Keratinocyte (primary cell): ENCODE data around the gene GDAP1L1. TPM values are rescaled to one million over a fixed set of nuclear protein-coding genes. Genes with fewer than 3 reads are reported as not detected.

Experiments
- DNase-seq: peaks from one replicate; pipeline ENCODE4 v3.0.0-alpha.2; 2011; ENCODE audit warnings: low read depth, missing footprints, low spot score
- FAIRE-seq: peaks from 2 replicates; lab custom pipeline; 2011; peaks lifted over from hg19 to GRCh38; lab: Jason Lieb, UNC
- H2AFZ ChIP-seq: 2 replicates; pipeline ENCODE4 v1.6.0; 2012; ENCODE audit warnings: low read length, control low read depth, inconsistent platforms; ENCODE audit not compliant: control insufficient read depth
- H3K27ac ChIP-seq: 2 replicates; pipeline ENCODE4 v1.5.1; 2011; ENCODE audit warnings: low read length; ENCODE audit not compliant: control insufficient read depth, insufficient read depth
- H3K27me3 ChIP-seq: 3 replicates; pipeline ENCODE4 v1.6.0; 2011; ENCODE audit warnings: low read length; ENCODE audit not compliant: control insufficient read depth, insufficient read depth; ENCODE audit errors: extremely low read depth
- H3K36me3 ChIP-seq, 2 experiments: 2 replicates in 1 of 2; 3 replicates in 1 of 2; pipeline ENCODE4 v1.5.1; 2011; ENCODE audit warnings: low read length in 2 of 2, mild to moderate bottlenecking in 1 of 2; ENCODE audit not compliant: control insufficient read depth in 2 of 2, insufficient read depth in 2 of 2; ENCODE audit errors: extremely low read depth in 1 of 2
- H3K4me1 ChIP-seq: 3 replicates; pipeline ENCODE4 v1.5.1; 2011; ENCODE audit warnings: low read length; ENCODE audit not compliant: control insufficient read depth, insufficient read depth; ENCODE audit errors: extremely low read depth
- H3K4me2 ChIP-seq: 3 replicates; pipeline ENCODE4 v1.6.0; 2011; ENCODE audit warnings: low read depth, low read length; ENCODE audit not compliant: control insufficient read depth, insufficient read depth; ENCODE audit errors: extremely low read depth
- H3K4me3 ChIP-seq, 3 experiments: fragments of 200-600 bp in 1 of 3; sonication (generic) in 1 of 3; 2 replicates in 2 of 3; 3 replicates in 1 of 3; pipeline ENCODE4 v1.5.1; 2011 to 2016; ENCODE audit warnings: low read length in 3 of 3, mild to moderate bottlenecking in 3 of 3, control low read depth in 2 of 3, inconsistent platforms in 1 of 3, low read depth in 1 of 3, mixed read lengths in 1 of 3, mixed run types in 1 of 3, moderate library complexity in 1 of 3; ENCODE audit not compliant: control insufficient read depth in 2 of 3, insufficient read depth in 2 of 3; ENCODE audit errors: extremely low read depth in 1 of 3
- H3K79me2 ChIP-seq: 2 replicates; pipeline ENCODE4 v1.6.0; 2012; ENCODE audit warnings: low read length; ENCODE audit not compliant: control insufficient read depth, insufficient read depth
- H3K9ac ChIP-seq: 3 replicates; pipeline ENCODE4 v1.6.0; 2011; ENCODE audit warnings: low read length; ENCODE audit not compliant: control insufficient read depth, insufficient read depth; ENCODE audit errors: extremely low read depth
- H3K9me1 ChIP-seq: 3 replicates; pipeline ENCODE4 v1.6.0; 2011; ENCODE audit warnings: low read length; ENCODE audit not compliant: control insufficient read depth, insufficient read depth; ENCODE audit errors: extremely low read depth
- H3K9me3 ChIP-seq: 2 replicates; pipeline ENCODE4 v1.5.1; 2012; ENCODE audit warnings: low read depth, low read length; ENCODE audit not compliant: control insufficient read depth
- H4K20me1 ChIP-seq: 3 replicates; pipeline ENCODE4 v1.6.0; 2011; ENCODE audit warnings: low read length; ENCODE audit not compliant: control insufficient read depth, insufficient read depth; ENCODE audit errors: extremely low read depth
- CTCF ChIP-seq, 3 experiments: IDR thresholded peaks in 1 of 3; conservative IDR thresholded peaks in 1 of 3; optimal IDR thresholded peaks in 1 of 3; 2 replicates in 2 of 3; 3 replicates in 1 of 3; pipeline versions ENCODE3 to v1.5.1; 2011; ENCODE audit warnings: low read length in 3 of 3, mild to moderate bottlenecking in 3 of 3, moderate library complexity in 2 of 3, control low read depth in 1 of 3, inconsistent platforms in 1 of 3; ENCODE audit not compliant: insufficient read depth in 2 of 3; ENCODE audit errors: extremely low read depth in 1 of 3
- EZH2 ChIP-seq: IDR thresholded peaks from one replicate; pipeline ENCODE4 v1.6.1; 2012; ENCODE audit warnings: inconsistent platforms, mild to moderate bottlenecking, low read length, moderate library complexity
- dilution Hi-C: fragments of 300-500 bp; cut with MboI; formaldehyde crosslinking; loops from one replicate; pipeline ENCODE4 v1.7.0; 2020; ENCODE audit warnings: low sequenced_read_pairs; ENCODE audit not compliant: extremely low pct_ligation_motif_present
- polyA plus RNA-seq, 5 experiments: library from polyadenylated mRNA; depleted of rRNA in 3 of 5; stranded (reverse) in 3 of 5; stranded (forward) in 1 of 5; unstranded in 1 of 5; fragments of >200 nt; gene quantifications; 1 replicate in 1 of 5; 2 replicates in 3 of 5; 3 replicates in 1 of 5; pipeline versions ENCODE4 v1.2.1 to v1.2.3, GENCODE V29; 2011 to 2012; ENCODE audit warnings: missing spikeins in 2 of 5, low read depth in 1 of 5, low replicate concordance in 1 of 5

Gene GDAP1L1
- polyA plus RNA-seq, 1 donor (not counting 4 experiments of a cell fraction or from before 2014, with no cell fraction given): not detected

DNA sequence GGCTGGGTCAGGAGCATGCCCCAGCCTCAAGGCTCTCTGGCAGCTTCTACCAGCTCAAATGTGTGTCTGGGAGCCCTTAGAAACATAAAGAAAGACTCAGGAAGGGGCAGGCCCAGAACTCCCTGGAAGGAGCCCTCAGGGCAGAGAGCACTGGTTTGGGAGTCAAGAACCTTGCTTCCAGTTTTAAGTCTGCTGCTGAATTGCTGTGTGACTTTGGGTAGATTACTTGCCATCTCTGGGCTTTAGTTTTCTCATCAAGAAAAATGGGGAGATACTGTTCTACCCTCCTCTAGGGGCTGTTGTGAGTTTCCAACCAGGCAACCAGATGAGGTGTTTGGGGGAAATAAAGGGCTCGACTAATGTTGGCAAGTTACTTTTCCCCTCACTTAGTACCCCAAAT lies 8.8 kb downstream of the GDAP1L1 start:
- no peaks in the 10 kb centered on the region for H3K9me3 ChIP-seq
- H2AFZ ChIP-seq: no peak overlapping the region
- H3K4me2 ChIP-seq: no peak overlapping the region
- no peaks in the 10 kb centered on the region for H3K27me3 ChIP-seq
- H3K27ac ChIP-seq: no peak overlapping the region
- FAIRE-seq (no peak), DNase-seq (no peak)
- no peaks in the 10 kb centered on the region for H3K4me1 ChIP-seq
- no peaks in the 10 kb centered on the region for H3K79me2 ChIP-seq
- dilution Hi-C loops: no loop called here
- H3K9me1 ChIP-seq: no peaks in the 10 kb centered on the region
- no peaks in the 10 kb centered on the region for H4K20me1 ChIP-seq
- H3K36me3 ChIP-seq: no peaks in the 10 kb centered on the region
- no peak overlapping the region for H3K9ac ChIP-seq
- TF ChIP-seq EZH2 (no peak), CTCF (optimal IDR thresholded peaks at IDR 0.05 in 1 of 3, IDR thresholded peaks at IDR 0.05 in 1 of 3, conservative IDR thresholded peaks at IDR 0.05 in 1 of 3; ENCODE audit: extremely low read depth in 1 of 3, insufficient read depth in 2 of 3, low read length in 3 of 3) (no peak)
- no peak overlapping the region for H3K4me3 ChIP-seq

DNA sequence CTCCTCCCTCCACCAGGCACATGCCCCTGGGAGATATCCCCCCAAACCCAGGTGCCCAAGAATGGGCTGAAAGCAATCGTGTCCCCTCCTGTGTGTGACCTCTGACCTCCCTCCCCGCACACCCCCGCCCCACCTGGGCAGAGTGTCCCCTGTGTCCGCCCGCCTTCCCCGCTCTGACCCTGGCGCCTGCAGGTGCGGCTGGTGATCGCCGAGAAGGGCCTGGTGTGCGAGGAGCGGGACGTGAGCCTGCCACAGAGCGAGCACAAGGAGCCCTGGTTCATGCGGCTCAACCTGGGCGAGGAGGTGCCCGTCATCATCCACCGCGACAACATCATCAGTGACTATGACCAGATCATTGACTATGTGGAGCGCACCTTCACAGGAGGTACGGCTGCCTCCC lies 9.9 kb downstream of the GDAP1L1 start:
- dilution Hi-C loops: no loop called here

More for the DNA sequence above, 9.9 kb downstream of the GDAP1L1 start:
- H3K9me1 ChIP-seq: no peaks in the 10 kb centered on the region
- TF ChIP-seq EZH2: no peak
- TF ChIP-seq CTCF (optimal IDR thresholded peaks at IDR 0.05 in 1 of 3, IDR thresholded peaks at IDR 0.05 in 1 of 3, conservative IDR thresholded peaks at IDR 0.05 in 1 of 3; ENCODE audit: extremely low read depth in 1 of 3, insufficient read depth in 2 of 3, low read length in 3 of 3): no peak
- H2AFZ ChIP-seq: no peak overlapping the region
- H3K27me3 ChIP-seq: no peaks in the 10 kb centered on the region
- H3K4me1 ChIP-seq: no peaks in the 10 kb centered on the region
- no peaks in the 10 kb centered on the region for H3K36me3 ChIP-seq
- FAIRE-seq: no peak
- no peaks in the 10 kb centered on the region for H4K20me1 ChIP-seq
- no peak overlapping the region for H3K27ac ChIP-seq
- H3K4me3 ChIP-seq: no peak overlapping the region
- no peak overlapping the region for H3K9ac ChIP-seq
- H3K9me3 ChIP-seq: no peaks in the 10 kb centered on the region
- no peaks in the 10 kb centered on the region for H3K79me2 ChIP-seq
- no peak overlapping the region for H3K4me2 ChIP-seq
- DNase-seq: no peak
